K562 (cell line): ENCODE measurements around the gene COASY. TPM values are rescaled to one million over a fixed set of nuclear protein-coding genes. Genes with fewer than 3 reads are reported as not detected.

Source experiments
- BDP1 ChIP-seq: IDR thresholded peaks from 3 replicates; pipeline ENCODE4 v1.6.1; 2011; ENCODE audit not compliant: insufficient read length, insufficient read depth
- EP300 ChIP-seq: IDR thresholded peaks from 2 replicates; pipeline ENCODE4 v1.6.1; 2012; ENCODE audit warnings: low read length, improper control_type of control experiment
- HLTF ChIP-seq: fragments of 450-650 bp; IDR thresholded peaks from 2 replicates; pipeline ENCODE4 v1.6.1; 2016
- LCOR ChIP-seq: sonication (generic); formaldehyde crosslinking; IDR thresholded peaks from 2 replicates; pipeline ENCODE4 v1.8.0; 2022; ENCODE audit warnings: mild to moderate bottlenecking, missing genetic modification reagents
- MCM2 ChIP-seq: fragments of 450-650 bp; IDR thresholded peaks from 2 replicates; pipeline ENCODE4 v1.6.1; 2017; ENCODE audit warnings: low read depth, mild to moderate bottlenecking
- MECOM ChIP-seq: fragments of 250-450 bp; sonication (Bioruptor Pico); IDR thresholded peaks from 2 replicates; pipeline ENCODE4 v1.8.0; 2022; ENCODE audit warnings: inconsistent platforms
- NR2C2 ChIP-seq, 2 experiments: fragments of 200-800 bp in 1 of 2; sonication (Bioruptor generic) in 1 of 2; sonication (generic) in 1 of 2; formaldehyde crosslinking in 1 of 2; IDR thresholded peaks; 2 replicates each; pipeline versions ENCODE4 v1.6.1 to v1.8.0; 2016 to 2022; ENCODE audit warnings: mild to moderate bottlenecking in 1 of 2, missing compliant biosample characterization in 1 of 2, missing genetic modification characterization in 1 of 2, missing genetic modification reagents in 1 of 2
- PCBP1 ChIP-seq: fragments of 200-400 bp; formaldehyde crosslinking; IDR thresholded peaks from 2 replicates; pipeline ENCODE4 v1.6.1; 2018; ENCODE audit warnings: mild to moderate bottlenecking, low read depth, low read length; ENCODE audit not compliant: poor library complexity, severe bottlenecking
- PHTF2 ChIP-seq: fragments of 250-450 bp; sonication (Bioruptor Pico); IDR thresholded peaks from 2 replicates; pipeline ENCODE4 v1.5.0; 2021; ENCODE audit warnings: mild to moderate bottlenecking
- RB1 ChIP-seq: fragments of 450-650 bp; IDR thresholded peaks from 2 replicates; pipeline ENCODE4 v1.6.1; 2017; ENCODE audit warnings: low read depth, mild to moderate bottlenecking
- RBM22 ChIP-seq: fragments of 200-400 bp; formaldehyde crosslinking; IDR thresholded peaks from 2 replicates; pipeline ENCODE4 v1.6.1; 2018; ENCODE audit warnings: low read length, low read depth; ENCODE audit not compliant: poor library complexity, severe bottlenecking
- RFX7 ChIP-seq: fragments of 250-450 bp; sonication (Bioruptor Pico); IDR thresholded peaks from 2 replicates; pipeline ENCODE4 v1.5.1; 2021; ENCODE audit warnings: mild to moderate bottlenecking
- TBP ChIP-seq: optimal IDR thresholded peaks from 2 replicates; pipeline ENCODE3; 2011; ENCODE audit warnings: low read depth, low read length, improper control_type of control experiment
- TEAD2 ChIP-seq: fragments of 450-650 bp; IDR thresholded peaks from 2 replicates; pipeline ENCODE4 v1.6.1; 2016; ENCODE audit warnings: missing genetic modification characterization, control low read depth, missing compliant biosample characterization
- WHSC1 ChIP-seq: IDR thresholded peaks from one replicate; pipeline ENCODE4 v1.6.1; 2012; ENCODE audit warnings: low read length, control low read depth, inconsistent platforms
- ZBTB17 ChIP-seq: fragments of 450-650 bp; formaldehyde crosslinking; IDR thresholded peaks from 2 replicates; pipeline ENCODE4 v1.4.0; 2020; ENCODE audit warnings: mild to moderate bottlenecking
- ZNF12 ChIP-seq: sonication (generic); formaldehyde crosslinking; IDR thresholded peaks from 2 replicates; pipeline ENCODE4 v1.4.0; 2020; ENCODE audit warnings: mild to moderate bottlenecking, missing genetic modification reagents
- ZNF274 ChIP-seq: IDR thresholded peaks from 2 replicates; pipeline ENCODE4 v1.6.1; 2011; ENCODE audit warnings: low read depth, mild to moderate bottlenecking, low read length, moderate library complexity, borderline replicate concordance
- ZNF277 ChIP-seq: fragments of 250-450 bp; sonication (Bioruptor Pico); IDR thresholded peaks from 2 replicates; pipeline ENCODE4 v1.8.0; 2022; ENCODE audit warnings: inconsistent platforms, mild to moderate bottlenecking, moderate library complexity, borderline replicate concordance
- ZNF324 ChIP-seq: fragments of 250-450 bp; sonication (Bioruptor Pico); IDR thresholded peaks from 2 replicates; pipeline ENCODE4 v1.4.0; 2020; ENCODE audit warnings: mild to moderate bottlenecking
- polyA plus RNA-seq, 8 experiments: library from polyadenylated mRNA; depleted of rRNA in 4 of 8; stranded (reverse) in 5 of 8; unstranded in 3 of 8; fragments of >200 nt; fragmentation: Nextera tagmentation in 2 of 8; fragmentation: Illumina TruSeq in 1 of 8; extraction: Ambion mirVana in 2 of 8; extraction: Trizol in 1 of 8; gene quantifications; 2 replicates each; pipeline versions ENCODE4 v1.2.1 to v1.2.3, GENCODE V29; 2011 to 2014; ENCODE audit warnings: inconsistent platforms in 1 of 8, missing spikeins in 1 of 8
- total RNA-seq, 7 experiments: library from RNA; depleted of rRNA in 6 of 7; stranded (reverse); fragments of >200 nt in 6 of 7; fragmentation: Illumina TruSeq in 2 of 7; extraction: Trizol in 2 of 7; gene quantifications; 2 replicates each; pipeline versions ENCODE4 v1.2.1 to v1.2.3, GENCODE V29; 2011 to 2021; ENCODE audit warnings: low replicate concordance in 1 of 7

COASY gene
- total and polyA plus RNA-seq, 9 of the 15 experiments (the other 6 are each of a cell fraction or from before 2014, with no cell fraction given) = 25.4 to 175 (median 62.3) TPM

- TF ChIP-seq NR2C2 (CRISPR knock-in tag; IDR thresholded peaks at IDR 0.05) (no peak), NR2C2 (tag; IDR thresholded peaks at IDR 0.05) (peak; percentile 30; the same call in 1 of the 2 replicates), RBM22 (no peak), PCBP1 (no peak), RFX7 (CRISPR knock-in tag) (0 out of 2 replicates have a peak, but pooled peaks have one; percentile 67), TEAD2 (tag) (0 out of 2 replicates have a peak, but pooled peaks have one; percentile 3), MECOM (CRISPR knock-in tag) (no peak), ZNF324 (CRISPR knock-in tag) (no peak), ZBTB17 (CRISPR knock-in tag) (no peak), PHTF2 (no peak), TBP (peak; percentile 25), ZNF12 (no peak), ZNF274 (no peak), BDP1 (no peak), RB1 (no peak), EP300 (peak; percentile 68), WHSC1 (no peak), MCM2 (no peak), LCOR (CRISPR knock-in tag) (no peak), ZNF277 (no peak), HLTF (no peak)
Observed at GRCh38 chr17:42518755-42519545, 43.0 kb upstream of the COASY start (continued).
